Peyer's patch (tissue), 4 donors: ENCODE data around the gene PNPLA5. TPM values are rescaled to one million over a fixed set of nuclear protein-coding genes. Genes with fewer than 3 reads are reported as not detected.

Experiments used
- DNase-seq, 3 donors: peaks; one replicate each; pipeline ENCODE4 v3.0.0-alpha.2; 2017 to 2019
- H3K27ac ChIP-seq, 4 donors: fragments of 200-600 bp; sonication (generic); one replicate each; pipeline ENCODE4 v1.5.1; 2016 to 2019
- H3K27me3 ChIP-seq, 2 donors: fragments of 200-600 bp; sonication (generic); one replicate each; pipeline ENCODE4 v1.5.1; 2019
- H3K36me3 ChIP-seq, 3 donors: fragments of 200-600 bp; sonication (generic); one replicate each; pipeline ENCODE4 v1.5.1; 2016 to 2019
- H3K4me1 ChIP-seq, 4 donors: fragments of 200-600 bp; sonication (generic); one replicate each; pipeline ENCODE4 v1.5.1; 2016 to 2019
- H3K4me3 ChIP-seq, 4 donors: fragments of 200-600 bp; sonication (generic); 1 replicate in 3 of 4; 2 replicates in 1 of 4; pipeline ENCODE4 v1.5.1; 2016 to 2019; ENCODE audit warnings: mild to moderate bottlenecking in 1 of 4
- H3K9me3 ChIP-seq, 4 donors: fragments of 200-600 bp; sonication (generic); one replicate each; pipeline ENCODE4 v1.5.1; 2016 to 2019; ENCODE audit warnings: mild to moderate bottlenecking in 1 of 4
- CTCF ChIP-seq, 6 experiments: fragments of 450-650 bp in 4 of 6; fragments of 200-600 bp in 2 of 6; sonication (generic) in 1 of 6; IDR thresholded peaks; one replicate each; pipeline ENCODE4 v1.5.1; 2017 to 2019; ENCODE audit warnings: antibody characterized with exemption in 6 of 6, mild to moderate bottlenecking in 3 of 6, moderate library complexity in 1 of 6
- POLR2A ChIP-seq, 2 donors: fragments of 450-650 bp; IDR thresholded peaks; one replicate each; pipeline ENCODE4 v1.5.1; 2017; ENCODE audit warnings: antibody characterized with exemption in 2 of 2, mild to moderate bottlenecking in 2 of 2, moderate library complexity in 2 of 2
- total RNA-seq, 4 donors: library from RNA; depleted of rRNA; stranded (reverse); fragments of >200 nt; gene quantifications; one replicate each; pipeline ENCODE4 v1.1.0, GENCODE V29; 2016

The PNPLA5 gene
- total RNA-seq, 4 donors from 2014 or later = not detected

- Histone ChIP-seq H3K4me1 (peaks cover 0 to 7% (median 3%) of the 10 kb centered on the region in 4 donors), H3K27ac (no peak overlapping the region), H3K9me3 (peaks cover 0 to 8% (median 0%) of the 10 kb centered on the region in 4 donors), H3K36me3 (no peaks in the 10 kb centered on the region), H3K27me3 (no peaks in the 10 kb centered on the region), H3K4me3 (no peak overlapping the region)
- TF ChIP-seq CTCF (IDR thresholded peaks at IDR 0.05) = no peak
- no peak for DNase-seq
Observed at GRCh38 chr22:43926349-43926710, 34.5 kb upstream of the PNPLA5 start.

GRCh38 chr22:43925433-43926348 lies 33.9 kb upstream of the PNPLA5 start:
- peak overlapping the region in 1 of 4 donors; percentile 0 for H3K27ac ChIP-seq

GRCh38 chr22:43924877-43925276 lies 33.1 kb upstream of the PNPLA5 start:
- Histone ChIP-seq H3K27ac (peak overlapping the region in 1 of 4 donors; percentile 0), H3K27me3 (no peaks in the 10 kb centered on the region), H3K4me3 (peak overlapping the region in 2 of 4 donors; percentile 11 to 59), H3K4me1 (peaks cover 0 to 7% (median 3%) of the 10 kb centered on the region in 4 donors), H3K36me3 (no peaks in the 10 kb centered on the region), H3K9me3 (peaks cover 0 to 8% (median 0%) of the 10 kb centered on the region in 4 donors)
- no peak for DNase-seq
- no peak for TF ChIP-seq CTCF (IDR thresholded peaks at IDR 0.05)
- no peak for TF ChIP-seq POLR2A (IDR thresholded peaks at IDR 0.05)

More at GRCh38 chr22:43925433-43926348, 33.9 kb upstream of the PNPLA5 start:
- DNase-seq = peak in 1 of 3 donors; percentile 62
- TF ChIP-seq CTCF (IDR thresholded peaks at IDR 0.05) (no peak), POLR2A (IDR thresholded peaks at IDR 0.05) (no peak)
- Histone ChIP-seq H3K27me3 (no peaks in the 10 kb centered on the region), H3K36me3 (no peaks in the 10 kb centered on the region), H3K4me1 (peaks cover 0 to 7% (median 3%) of the 10 kb centered on the region in 4 donors), H3K4me3 (no peak overlapping the region), H3K9me3 (peaks cover 0 to 8% (median 0%) of the 10 kb centered on the region in 4 donors)

GRCh38 chr22:43923631-43924464 lies 32.0 kb upstream of the PNPLA5 start, which contains the start of gene PNPLA3:
PNPLA3 (plus strand) TSS chr22:43923805; CDS start chr22:43923912, 107 bp downstream.
- TF ChIP-seq CTCF (IDR thresholded peaks at IDR 0.05) (no peak), POLR2A (IDR thresholded peaks at IDR 0.05) (peak; percentile 56 to 63)

GRCh38 chr22:43923191-43923590 lies 31.4 kb upstream of the PNPLA5 start:
- Histone ChIP-seq H3K4me3 (peak overlapping the region; percentile 37 to 71 (median 58)), H3K9me3 (peaks cover 0 to 8% (median 0%) of the 10 kb centered on the region in 4 donors), H3K27ac (peak overlapping the region in 1 of 4 donors; percentile 38), H3K4me1 (peaks cover 0 to 7% (median 3%) of the 10 kb centered on the region in 4 donors), H3K36me3 (no peaks in the 10 kb centered on the region), H3K27me3 (no peaks in the 10 kb centered on the region)
- TF ChIP-seq CTCF (IDR thresholded peaks at IDR 0.05) (no peak), POLR2A (IDR thresholded peaks at IDR 0.05) (no peak)
- no peak for DNase-seq

More at GRCh38 chr22:43923631-43924464, 32.0 kb upstream of the PNPLA5 start, which contains the start of gene PNPLA3:
- H3K4me3 ChIP-seq = peak within 1 kb of the TSS; percentile 37 to 71 (median 58)
- no peaks in the 10 kb centered on the region for H3K27me3 ChIP-seq
- H3K27ac ChIP-seq = peak within 1 kb of the TSS in 3 of 4 donors; percentile 35 to 50 (median 38)
- H3K9me3 ChIP-seq = peaks cover 0 to 8% (median 0%) of the 10 kb centered on the region in 4 donors
- DNase-seq = peak; percentile 74 to 94 (median 92)
- peaks cover 0 to 7% (median 3%) of the 10 kb centered on the region in 4 donors for H3K4me1 ChIP-seq
- H3K36me3 ChIP-seq = no peaks in the 10 kb centered on the region
